NCI-H2081 (cell line): ENCODE data around the gene LAD1.

Experiments
- DNase-seq, 2 experiments: peaks; one replicate each; lab custom pipeline; 2025; lab: John Stamatoyannopoulos, UW

LAD1 gene

GRCh38 chr1:201347498-201348210 lies 51.5 kb downstream of the LAD1 start:
- DNase-seq: no peak

DNA sequence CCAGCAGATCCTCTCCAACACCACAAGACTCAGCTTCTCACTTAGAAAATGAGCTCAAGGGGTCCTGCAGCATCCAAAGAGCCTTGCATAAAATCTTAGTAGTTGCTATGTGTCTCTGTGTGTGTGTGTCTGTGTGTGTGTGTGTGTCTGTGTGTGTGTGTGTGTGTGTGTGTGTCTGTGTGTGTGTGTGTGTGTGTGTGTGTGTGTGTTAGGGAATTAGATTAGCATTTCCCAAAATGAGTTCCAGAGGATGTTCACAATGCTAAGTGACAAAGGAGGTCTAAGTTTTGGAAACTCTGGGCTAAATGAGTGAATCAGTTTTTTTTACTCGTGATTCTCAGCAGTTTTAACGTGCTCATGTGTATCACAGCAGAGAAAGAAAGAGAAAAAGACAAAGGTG lies 52.1 kb downstream of the LAD1 start:
- DNase-seq: no peak

DNA sequence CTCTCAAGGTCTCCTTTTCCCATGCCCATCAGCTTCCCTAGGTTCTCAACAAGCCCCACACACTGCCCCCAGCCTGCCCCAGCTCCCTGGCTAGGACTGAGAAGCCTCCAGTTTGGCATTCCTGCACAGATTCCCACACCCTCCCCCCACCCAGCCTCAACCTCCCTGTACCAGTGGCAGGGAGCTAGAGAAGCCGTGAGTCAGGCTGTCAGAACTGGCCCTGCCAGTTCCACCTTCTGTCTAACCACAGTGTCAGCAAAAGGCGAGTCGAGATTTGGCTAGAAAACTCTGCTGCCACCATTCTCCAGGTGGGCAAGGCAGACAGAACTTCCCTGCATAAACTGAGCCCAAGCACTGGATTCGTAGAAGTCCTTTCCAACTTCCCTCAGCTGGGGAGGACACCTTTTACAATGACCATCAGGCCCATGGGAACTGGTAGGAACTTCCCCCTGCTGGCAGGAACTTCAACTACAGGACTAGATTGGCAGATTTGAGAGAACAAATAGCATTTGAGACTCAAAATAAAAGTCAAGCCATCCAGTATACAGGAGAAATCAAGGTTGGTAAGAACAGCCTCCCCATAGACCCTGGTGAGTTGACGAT lies 52.7 kb downstream of the LAD1 start:
- peak in 1 of 2 experiments; percentile 22 for DNase-seq

DNA sequence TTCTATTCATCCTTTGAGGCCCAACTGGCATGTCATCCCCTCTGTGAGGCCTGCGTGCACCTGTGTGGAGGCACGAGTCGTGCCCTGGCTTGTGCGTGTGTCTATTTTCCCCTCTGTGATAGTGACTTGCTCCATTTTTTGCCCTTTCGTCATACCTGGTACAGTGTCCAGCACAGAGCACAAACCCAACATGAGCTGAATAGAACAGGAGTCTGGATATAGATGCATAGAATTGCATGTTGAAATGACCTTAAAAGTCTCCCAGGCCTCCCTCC lies 54.1 kb downstream of the LAD1 start:
- DNase-seq: no peak

DNA sequence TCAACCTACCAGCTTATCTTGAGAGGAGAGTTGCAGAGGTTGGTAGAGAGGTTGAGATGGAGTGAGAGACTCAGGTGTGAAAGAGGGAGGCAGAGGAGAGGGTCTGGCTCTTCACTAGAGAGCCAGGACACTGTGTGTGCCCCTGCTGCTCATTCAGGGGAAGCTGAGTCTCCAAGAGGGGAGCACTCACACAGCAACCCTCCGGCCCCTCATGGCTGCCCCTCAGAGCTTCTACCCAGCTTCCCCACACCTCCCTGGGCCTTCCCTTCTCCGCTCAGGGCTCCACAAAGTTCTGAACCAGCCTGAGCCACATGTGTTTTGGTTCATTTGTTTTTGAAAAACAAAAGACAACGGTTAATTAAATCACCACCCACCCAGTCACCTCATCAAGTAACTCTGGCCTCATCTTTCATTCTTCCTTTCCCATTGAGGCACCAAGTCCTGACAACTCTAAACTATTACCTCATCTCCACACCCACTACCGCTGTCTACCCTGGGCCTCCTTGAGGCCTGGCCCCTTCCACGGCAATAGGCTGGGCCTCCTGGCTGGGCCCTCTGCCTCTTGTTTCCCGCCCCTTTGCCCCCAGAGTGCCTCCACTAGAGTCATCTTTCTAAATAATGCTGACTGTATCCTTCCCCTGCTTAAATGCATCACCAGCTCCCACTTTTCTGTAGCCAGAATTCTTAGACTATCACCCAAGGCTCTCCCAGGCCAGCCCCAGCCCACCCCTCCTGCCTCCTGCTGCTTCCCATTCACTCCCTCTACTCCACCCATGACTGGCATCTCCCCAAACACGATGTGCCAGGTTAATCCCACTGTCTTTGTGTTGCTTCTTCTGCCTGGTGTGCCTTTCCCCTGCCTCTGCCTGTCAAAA lies 54.7 kb downstream of the LAD1 start:
- DNase-seq: no peak

GRCh38 chr1:201341377-201341776 lies 57.7 kb downstream of the LAD1 start:
- no peak for DNase-seq

- DNase-seq: no peak
Measured at GRCh38 chr1:201336711-201337450, 62.2 kb downstream of the LAD1 start.

DNA sequence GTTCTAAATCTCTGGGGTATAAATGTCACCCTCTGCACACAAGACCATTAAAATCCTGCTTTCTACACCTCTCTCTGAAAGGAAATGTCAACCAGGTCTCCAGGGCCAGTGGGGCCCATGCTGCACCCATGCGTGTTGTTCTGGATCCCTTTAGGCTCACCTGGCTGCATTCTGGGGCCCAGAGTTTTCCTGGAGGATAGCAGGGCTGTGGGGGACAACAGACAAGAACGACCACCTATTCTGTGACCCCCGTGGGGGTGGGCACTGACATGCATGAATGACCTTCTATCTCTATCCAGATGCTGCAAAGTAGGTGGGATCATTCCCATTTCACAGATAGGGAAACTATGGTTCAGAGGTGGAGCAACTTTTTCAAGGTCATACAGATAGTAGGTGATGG lies 63.2 kb downstream of the LAD1 start:
- DNase-seq: no peak

DNA sequence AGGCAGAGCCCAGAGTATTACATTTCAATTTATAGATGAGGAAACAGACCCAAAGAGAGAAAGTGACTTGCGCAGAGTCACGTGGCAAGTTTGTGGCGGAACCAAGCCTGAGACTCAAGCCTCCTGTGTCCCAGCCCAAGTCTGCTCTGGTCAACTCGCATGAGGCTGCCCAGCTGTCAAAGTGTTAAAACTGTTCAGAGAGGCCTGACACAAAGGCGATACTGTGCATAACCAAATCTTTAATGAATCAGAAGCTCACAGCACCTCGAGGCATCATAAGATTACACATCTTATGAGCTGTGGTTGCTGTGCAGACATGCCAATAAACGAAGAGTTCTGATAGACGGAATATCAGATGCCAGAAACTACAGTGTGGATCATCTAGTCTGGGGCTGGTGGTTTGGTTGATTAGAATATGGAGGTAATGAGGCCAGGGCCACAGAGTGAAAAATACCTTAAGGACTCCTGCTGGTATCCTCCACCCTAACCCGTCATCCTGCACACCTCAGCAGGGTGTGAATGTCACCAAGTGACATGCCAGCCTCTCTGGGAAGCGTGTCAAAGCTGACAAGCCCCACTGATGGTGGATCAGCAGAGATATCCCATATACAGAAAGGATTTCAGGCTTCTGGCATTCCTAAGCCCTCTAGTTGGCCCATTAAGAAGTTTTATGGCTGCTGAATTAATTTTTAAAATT lies 63.8 kb downstream of the LAD1 start:
- no peak for DNase-seq

DNA sequence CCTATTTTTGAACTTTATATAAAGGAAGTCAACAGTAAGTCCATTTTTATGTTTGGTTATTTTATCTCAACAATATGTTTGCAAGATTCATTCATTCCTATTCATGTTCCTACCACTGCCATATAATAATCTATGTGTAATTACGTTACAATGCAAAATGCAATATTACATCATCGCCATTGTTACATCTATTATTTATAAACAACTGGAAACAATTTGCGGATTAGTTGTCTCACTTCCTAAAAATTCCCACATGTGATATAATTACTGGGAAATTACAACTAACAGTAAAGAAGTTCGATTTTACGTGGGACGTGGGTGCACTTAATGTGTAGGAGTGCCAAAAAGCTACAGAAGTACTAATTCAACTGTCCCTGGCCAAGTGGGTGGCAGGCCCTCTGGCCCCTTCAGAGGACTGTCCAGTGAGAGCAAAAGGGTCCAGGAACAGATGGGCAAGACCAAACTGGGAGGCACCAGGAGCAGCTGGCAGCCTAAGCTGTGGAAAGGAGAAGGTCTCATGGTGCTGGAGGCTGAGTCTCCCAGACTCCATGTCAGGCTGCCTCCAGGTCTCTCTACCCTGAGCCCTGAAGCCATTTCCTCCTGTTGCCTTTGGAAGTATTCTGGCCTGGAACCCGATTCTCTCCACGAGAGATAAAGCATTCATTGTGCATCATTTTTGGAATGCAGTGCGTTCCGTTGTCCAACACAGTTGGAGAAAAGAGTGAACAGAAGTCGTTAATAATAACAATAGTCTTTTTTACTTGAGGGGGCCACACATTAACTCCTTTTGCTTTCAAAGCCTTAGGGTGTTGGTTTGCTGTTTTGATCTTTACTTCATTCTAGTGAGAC lies 64.6 kb downstream of the LAD1 start:
- DNase-seq: no peak

DNA sequence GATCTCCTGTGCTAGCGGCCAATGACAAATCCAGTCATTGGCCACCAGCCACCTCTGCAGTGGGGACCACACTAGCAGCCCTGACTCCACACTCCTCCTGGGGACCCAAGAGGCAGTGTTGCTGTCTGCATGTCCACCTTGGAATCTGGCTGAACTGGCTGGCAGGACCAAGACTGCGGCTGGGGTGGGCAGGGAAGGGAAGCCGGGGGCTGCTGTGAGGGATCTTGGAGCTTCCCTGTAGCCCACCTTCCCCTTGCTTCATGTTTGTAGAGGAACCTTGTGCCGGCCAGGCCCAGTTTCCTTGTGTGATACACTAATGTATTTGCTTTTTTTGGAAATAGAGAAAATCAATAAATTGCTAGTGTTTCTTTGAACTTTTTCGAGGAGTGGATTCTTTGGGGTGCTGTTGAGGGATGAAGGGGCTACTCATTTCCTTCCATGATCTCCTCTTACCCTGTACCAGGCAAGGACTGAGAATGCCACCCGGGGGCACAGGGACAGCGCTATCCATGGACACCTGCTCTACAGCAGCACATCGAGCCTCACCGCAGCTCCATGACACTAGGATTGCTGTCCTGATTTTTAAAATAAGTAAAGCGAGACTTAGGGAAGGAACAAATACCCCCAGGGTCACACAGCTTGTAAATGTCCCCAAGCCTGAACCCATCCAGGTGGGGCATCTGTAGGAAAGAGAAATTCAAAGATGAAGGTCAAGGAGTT lies 66.3 kb downstream of the LAD1 start:
- no peak for DNase-seq

DNA sequence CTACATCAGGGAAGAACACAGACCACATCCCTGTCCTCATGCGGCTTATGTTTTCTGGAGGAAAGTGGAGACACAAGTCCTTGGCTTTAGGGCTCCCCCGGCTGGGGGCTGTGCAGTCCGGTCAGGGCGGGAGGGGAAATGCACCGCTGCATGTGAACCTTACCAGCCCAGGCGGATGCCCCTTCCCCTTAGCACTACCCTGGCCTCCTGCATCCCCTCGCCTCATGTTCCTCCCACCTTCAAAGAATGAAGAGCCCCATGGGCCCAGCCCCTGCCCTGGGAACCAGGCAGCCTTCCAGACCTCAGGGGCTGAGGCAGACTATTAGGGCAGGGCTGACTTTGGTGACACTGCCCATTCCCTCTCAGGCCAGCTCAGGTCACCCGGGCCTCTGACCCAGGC lies 67.1 kb downstream of the LAD1 start:
- no peak for DNase-seq

- no peak for DNase-seq
Measured at GRCh38 chr1:201331166-201331565, 68.0 kb downstream of the LAD1 start.
